Transverse colon (tissue), 4 donors: ENCODE results near the gene PHRF1.

ENCODE experiments used
- EP300 ChIP-seq: sonication (generic); formaldehyde crosslinking; IDR thresholded peaks from one replicate; pipeline ENCODE4 v1.6.1; 2017; ENCODE audit warnings: antibody characterized with exemption, low read depth
- POLR2A ChIP-seq: fragments of 450-650 bp; IDR thresholded peaks from one replicate; pipeline ENCODE4 v1.6.1; 2016; ENCODE audit warnings: antibody characterized with exemption, mild to moderate bottlenecking, moderate library complexity
- POLR2AphosphoS5 ChIP-seq, 3 donors: sonication (generic); formaldehyde crosslinking; IDR thresholded peaks; one replicate each; pipeline ENCODE4 v1.6.1; 2016; ENCODE audit warnings: antibody characterized with exemption in 3 of 3
- TF ChIP-seq, protein P1 (sequence below), 5 experiments: fragments of 200-600 bp in 3 of 5; fragments of 450-650 bp in 2 of 5; sonication (generic) in 3 of 5; IDR thresholded peaks; 1 replicate in 2 of 5; 2 replicates in 3 of 5; pipeline ENCODE4 v1.5.1; 2016 to 2017; ENCODE audit warnings: antibody characterized with exemption in 5 of 5, inconsistent platforms in 3 of 5, mild to moderate bottlenecking in 2 of 5, moderate library complexity in 1 of 5

DNA sequence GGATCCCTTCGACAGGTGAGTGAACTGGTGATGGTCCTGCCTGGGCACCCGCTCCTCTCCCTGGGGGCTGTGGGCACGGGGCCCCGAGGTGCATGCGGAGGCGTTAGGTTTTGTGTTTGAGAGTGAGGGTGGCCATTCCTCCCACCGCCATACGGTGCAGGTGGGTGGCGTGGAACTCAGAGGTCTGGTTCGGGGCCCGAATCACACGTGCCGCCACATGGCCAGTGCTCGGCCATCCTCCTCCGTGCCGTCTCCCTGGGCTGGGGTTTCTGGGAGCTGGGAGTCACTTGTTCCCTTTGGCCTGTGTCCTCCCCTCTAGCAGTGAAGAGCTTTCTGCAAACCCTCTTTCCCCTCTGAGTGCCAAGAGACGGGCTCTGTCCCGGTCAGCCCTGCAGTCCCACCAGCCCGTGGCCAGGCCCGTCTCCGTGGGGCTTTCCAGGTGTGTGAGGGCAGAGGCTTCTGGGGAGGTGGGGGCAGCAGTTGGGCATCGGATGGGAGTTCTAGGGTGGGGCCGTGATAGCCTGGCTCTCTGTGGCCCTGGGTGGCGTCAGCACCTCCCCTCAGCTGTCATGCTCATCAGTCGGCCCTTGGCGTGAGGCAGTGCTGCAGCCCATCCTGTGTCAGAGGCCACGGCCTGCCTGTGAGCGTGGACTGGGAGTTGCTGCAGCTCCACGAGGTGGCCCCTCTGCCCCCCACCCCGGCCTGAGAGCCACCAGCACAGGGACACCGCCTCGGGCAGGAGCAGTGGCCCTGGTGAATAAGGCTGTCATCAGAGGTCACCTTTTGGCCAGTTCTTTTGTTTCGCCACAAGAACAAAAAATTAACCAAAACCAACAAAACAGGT, 29.2 kb downstream of the PHRF1 start:
- TF ChIP-seq, protein P1, sequence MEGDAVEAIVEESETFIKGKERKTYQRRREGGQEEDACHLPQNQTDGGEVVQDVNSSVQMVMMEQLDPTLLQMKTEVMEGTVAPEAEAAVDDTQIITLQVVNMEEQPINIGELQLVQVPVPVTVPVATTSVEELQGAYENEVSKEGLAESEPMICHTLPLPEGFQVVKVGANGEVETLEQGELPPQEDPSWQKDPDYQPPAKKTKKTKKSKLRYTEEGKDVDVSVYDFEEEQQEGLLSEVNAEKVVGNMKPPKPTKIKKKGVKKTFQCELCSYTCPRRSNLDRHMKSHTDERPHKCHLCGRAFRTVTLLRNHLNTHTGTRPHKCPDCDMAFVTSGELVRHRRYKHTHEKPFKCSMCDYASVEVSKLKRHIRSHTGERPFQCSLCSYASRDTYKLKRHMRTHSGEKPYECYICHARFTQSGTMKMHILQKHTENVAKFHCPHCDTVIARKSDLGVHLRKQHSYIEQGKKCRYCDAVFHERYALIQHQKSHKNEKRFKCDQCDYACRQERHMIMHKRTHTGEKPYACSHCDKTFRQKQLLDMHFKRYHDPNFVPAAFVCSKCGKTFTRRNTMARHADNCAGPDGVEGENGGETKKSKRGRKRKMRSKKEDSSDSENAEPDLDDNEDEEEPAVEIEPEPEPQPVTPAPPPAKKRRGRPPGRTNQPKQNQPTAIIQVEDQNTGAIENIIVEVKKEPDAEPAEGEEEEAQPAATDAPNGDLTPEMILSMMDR (IDR thresholded peaks at IDR 0.05) = no peak
- TF ChIP-seq POLR2A (no peak), EP300 (no peak), POLR2AphosphoS5 (IDR thresholded peaks at IDR 0.05) (no peak)
